Thoracic aorta (tissue), 2 donors: Measurements from ENCODE around the gene RIMBP2. TPM values are rescaled to one million over a fixed set of nuclear protein-coding genes. Genes with fewer than 3 reads are reported as not detected.

Experiments
- ATAC-seq: fragments of 150-250 bp; one replicate; pipeline ENCODE4 v1.8.0; 2017; ENCODE audit warnings: low read depth; ENCODE audit not compliant: insufficient number of reproducible peaks, low FRiP score
- DNase-seq: peaks from one replicate; pipeline ENCODE4 v3.0.0-alpha.2; 2020; ENCODE audit warnings: low spot score
- H3K27ac ChIP-seq, 2 donors: fragments of 200-600 bp; sonication (generic); 1 replicate in 1 of 2; 2 replicates in 1 of 2; pipeline ENCODE4 v1.5.1; 2016; ENCODE audit warnings: mild to moderate bottlenecking in 2 of 2, moderate library complexity in 2 of 2
- H3K27me3 ChIP-seq: fragments of 200-600 bp; sonication (generic); replicated peaks from 2 replicates; pipeline ENCODE4 v1.6.0; 2016; ENCODE audit warnings: mild to moderate bottlenecking; ENCODE audit not compliant: insufficient read depth
- H3K36me3 ChIP-seq: fragments of 200-600 bp; sonication (generic); one replicate; pipeline ENCODE4 v1.5.1; 2016
- H3K4me1 ChIP-seq, 2 donors: fragments of 200-600 bp; sonication (generic); 1 replicate in 1 of 2; 2 replicates in 1 of 2; pipeline versions ENCODE4 v1.5.1 to v1.6.0; 2016; ENCODE audit warnings: low read depth in 2 of 2, mild to moderate bottlenecking in 1 of 2; ENCODE audit not compliant: control insufficient read depth in 1 of 2
- H3K4me3 ChIP-seq: fragments of 200-600 bp; sonication (generic); 2 replicates; pipeline ENCODE4 v1.5.1; 2016; ENCODE audit warnings: mild to moderate bottlenecking
- H3K9me3 ChIP-seq: fragments of 200-600 bp; sonication (generic); 2 replicates; pipeline ENCODE4 v1.5.1; 2016
- total RNA-seq, 2 donors: library from RNA; depleted of rRNA; stranded (reverse); fragments of >200 nt; gene quantifications; one replicate each; pipeline versions ENCODE4 v1.1.0 to v1.2.3, GENCODE V29; 2016
- TF ChIP-seq, protein P1 (sequence below): fragments of 200-600 bp; sonication (generic); IDR thresholded peaks from one replicate; pipeline ENCODE4 v1.5.1; 2019; ENCODE audit warnings: antibody characterized with exemption

The RIMBP2 gene
- total RNA-seq, 2 donors from 2014 or later: 0.54 to 0.92 TPM

GRCh38 chr12:130371296-130371695 is 344.8 kb downstream of the RIMBP2 start:
- no peak overlapping the region for H3K27ac ChIP-seq
- TF ChIP-seq, protein P1, sequence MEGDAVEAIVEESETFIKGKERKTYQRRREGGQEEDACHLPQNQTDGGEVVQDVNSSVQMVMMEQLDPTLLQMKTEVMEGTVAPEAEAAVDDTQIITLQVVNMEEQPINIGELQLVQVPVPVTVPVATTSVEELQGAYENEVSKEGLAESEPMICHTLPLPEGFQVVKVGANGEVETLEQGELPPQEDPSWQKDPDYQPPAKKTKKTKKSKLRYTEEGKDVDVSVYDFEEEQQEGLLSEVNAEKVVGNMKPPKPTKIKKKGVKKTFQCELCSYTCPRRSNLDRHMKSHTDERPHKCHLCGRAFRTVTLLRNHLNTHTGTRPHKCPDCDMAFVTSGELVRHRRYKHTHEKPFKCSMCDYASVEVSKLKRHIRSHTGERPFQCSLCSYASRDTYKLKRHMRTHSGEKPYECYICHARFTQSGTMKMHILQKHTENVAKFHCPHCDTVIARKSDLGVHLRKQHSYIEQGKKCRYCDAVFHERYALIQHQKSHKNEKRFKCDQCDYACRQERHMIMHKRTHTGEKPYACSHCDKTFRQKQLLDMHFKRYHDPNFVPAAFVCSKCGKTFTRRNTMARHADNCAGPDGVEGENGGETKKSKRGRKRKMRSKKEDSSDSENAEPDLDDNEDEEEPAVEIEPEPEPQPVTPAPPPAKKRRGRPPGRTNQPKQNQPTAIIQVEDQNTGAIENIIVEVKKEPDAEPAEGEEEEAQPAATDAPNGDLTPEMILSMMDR: no peak
- no peaks in the 10 kb centered on the region for H3K9me3 ChIP-seq
- H3K27me3 ChIP-seq: no peaks in the 10 kb centered on the region
- no peak overlapping the region for H3K4me3 ChIP-seq
- DNase-seq: no peak
- no peaks in the 10 kb centered on the region for H3K4me1 ChIP-seq
- ATAC-seq: no peak
- no peaks in the 10 kb centered on the region for H3K36me3 ChIP-seq

- no peak for DNase-seq
- Histone ChIP-seq H3K4me1 (no peaks in the 10 kb centered on the region), H3K36me3 (no peaks in the 10 kb centered on the region), H3K9me3 (no peaks in the 10 kb centered on the region), H3K27ac (no peak overlapping the region), H3K4me3 (no peak overlapping the region), H3K27me3 (no peaks in the 10 kb centered on the region)
- TF ChIP-seq, protein P1: no peak
- ATAC-seq: no peak
Measured at GRCh38 chr12:130369816-130370215, 346.3 kb downstream of the RIMBP2 start.

GRCh38 chr12:130367523-130367922 is 348.6 kb downstream of the RIMBP2 start:
- no peak for ATAC-seq

GRCh38 chr12:130367003-130367402 is 349.1 kb downstream of the RIMBP2 start:
- Histone ChIP-seq H3K4me3 (no peak overlapping the region), H3K4me1 (no peaks in the 10 kb centered on the region), H3K27me3 (no peaks in the 10 kb centered on the region), H3K27ac (no peak overlapping the region), H3K36me3 (no peaks in the 10 kb centered on the region), H3K9me3 (no peaks in the 10 kb centered on the region)
- TF ChIP-seq, protein P1: no peak
- DNase-seq: no peak
- ATAC-seq: no peak

More at GRCh38 chr12:130367523-130367922, 348.6 kb downstream of the RIMBP2 start:
- Histone ChIP-seq H3K36me3 (no peaks in the 10 kb centered on the region), H3K27me3 (no peaks in the 10 kb centered on the region), H3K27ac (no peak overlapping the region), H3K4me3 (no peak overlapping the region), H3K4me1 (no peaks in the 10 kb centered on the region), H3K9me3 (no peaks in the 10 kb centered on the region)
- no peak for DNase-seq
- TF ChIP-seq, protein P1: no peak

DNA sequence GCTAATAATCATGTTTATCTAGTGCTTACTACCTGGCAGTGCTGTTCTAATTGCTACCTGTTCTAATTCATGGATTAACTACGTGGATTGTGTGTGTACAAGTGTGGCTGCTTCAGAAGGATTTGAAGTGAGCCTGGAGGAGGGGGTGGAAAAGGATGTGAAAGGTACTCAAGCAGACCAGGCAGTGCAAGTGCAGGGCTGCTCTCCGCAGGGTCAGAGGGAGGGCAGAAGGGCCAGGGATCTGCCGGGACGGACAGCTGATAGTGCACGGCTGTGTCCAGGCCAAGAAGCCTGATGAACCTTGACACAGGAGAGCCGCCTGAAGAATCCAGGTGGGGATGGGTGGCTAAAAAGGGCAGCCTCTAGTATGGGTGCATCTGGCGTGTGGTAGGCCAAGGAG is 349.9 kb downstream of the RIMBP2 start:
- no peak for DNase-seq
- no peaks in the 10 kb centered on the region for H3K9me3 ChIP-seq
- TF ChIP-seq, protein P1: no peak
- no peaks in the 10 kb centered on the region for H3K36me3 ChIP-seq
- ATAC-seq: no peak
- no peak overlapping the region for H3K27ac ChIP-seq
- no peaks in the 10 kb centered on the region for H3K4me1 ChIP-seq
- H3K27me3 ChIP-seq: no peaks in the 10 kb centered on the region
- no peak overlapping the region for H3K4me3 ChIP-seq
